ENCODE measurements around the gene CELF2.

CELF2 gene

GRCh38 chr10:11232222-11232961 is 214.7 kb downstream of the CELF2 start:
- no peak for ATAC-seq
- TF ChIP-seq ZNF70 (CRISPR knock-in tag; IDR thresholded peaks at IDR 0.05): no peak
- TF ChIP-seq OSR1 (CRISPR knock-in tag; IDR thresholded peaks at IDR 0.05): no peak
- no peak for TF ChIP-seq ISL1 (CRISPR knock-in tag; IDR thresholded peaks at IDR 0.05)
- no peak for TF ChIP-seq POU6F1 (CRISPR knock-in tag; IDR thresholded peaks at IDR 0.05; ENCODE audit: borderline replicate concordance, low read depth)
- no peak for TF ChIP-seq ARNTL (CRISPR knock-in tag; IDR thresholded peaks at IDR 0.05; ENCODE audit: borderline replicate concordance, low read depth)
- TF ChIP-seq TSHZ2 (CRISPR knock-in tag; IDR thresholded peaks at IDR 0.05): no peak
- TF ChIP-seq PATZ1 (CRISPR knock-in tag; IDR thresholded peaks at IDR 0.05; ENCODE audit: borderline replicate concordance): no peak
- TF ChIP-seq ZC3H10 (CRISPR knock-in tag; IDR thresholded peaks at IDR 0.05): no peak
- TF ChIP-seq ZNF8 (CRISPR knock-in tag; IDR thresholded peaks at IDR 0.05): no peak
- no peak for TF ChIP-seq GLIS3 (CRISPR knock-in tag; IDR thresholded peaks at IDR 0.05)
- no peak for TF ChIP-seq RARB (CRISPR knock-in tag; IDR thresholded peaks at IDR 0.05)
- TF ChIP-seq ZNF565 (CRISPR knock-in tag; conservative IDR thresholded peaks at IDR 0.05; ENCODE audit: low read depth): no peak
- no peak for TF ChIP-seq ZFP30 (CRISPR knock-in tag; IDR thresholded peaks at IDR 0.05)

DNA sequence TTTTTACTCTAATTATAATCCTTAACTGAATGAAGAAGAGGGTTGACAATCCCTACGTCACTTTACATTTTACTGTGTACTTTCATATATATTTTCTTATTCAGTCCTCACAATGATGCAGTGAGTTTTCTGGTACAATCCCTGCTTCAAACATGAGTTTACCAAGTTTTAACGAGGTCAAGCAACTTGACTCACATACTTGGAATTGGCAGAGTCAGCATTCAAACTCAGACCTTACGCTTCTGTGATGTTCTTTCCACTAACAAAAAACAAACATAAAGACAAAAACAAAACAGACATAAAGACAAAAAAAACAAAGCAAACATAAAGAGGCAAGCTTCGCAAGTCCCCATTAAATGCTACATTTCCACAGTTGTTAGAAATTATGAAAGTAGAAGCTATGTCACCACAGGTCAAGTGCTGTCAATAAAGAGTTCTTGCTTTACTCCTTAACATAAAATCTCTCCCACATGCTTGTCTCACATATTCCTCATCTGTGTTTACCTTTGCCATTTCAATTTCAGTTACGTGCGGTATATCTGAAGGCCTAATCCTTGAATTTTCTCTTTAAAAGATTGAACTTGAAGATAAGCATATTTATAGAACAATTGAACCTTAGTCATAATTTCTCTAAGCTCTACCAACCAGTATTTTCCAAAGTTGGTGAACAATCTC is 217.3 kb downstream of the CELF2 start:
- no peak for ATAC-seq

DNA sequence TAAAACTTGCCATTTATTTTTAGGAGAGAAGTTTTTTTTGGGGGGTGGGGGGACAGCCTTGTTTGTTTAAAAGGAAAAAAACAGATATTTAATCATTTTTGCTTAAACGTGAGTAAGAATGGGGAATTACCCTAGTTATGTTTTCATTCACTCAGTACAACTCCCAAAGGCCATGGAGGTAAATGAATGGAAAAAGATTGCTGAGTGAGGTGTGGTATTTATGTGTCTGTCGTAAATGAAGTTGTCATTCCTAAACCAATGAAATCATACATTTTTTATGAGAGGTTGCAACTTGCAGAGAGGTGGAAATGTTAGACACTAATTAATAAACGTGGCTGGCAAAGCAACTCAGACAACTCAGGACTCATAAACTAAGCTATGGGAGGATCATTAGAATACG is 218.1 kb downstream of the CELF2 start:
- TF ChIP-seq ISL1 (CRISPR knock-in tag; IDR thresholded peaks at IDR 0.05): no peak
- TF ChIP-seq BACH2 (CRISPR knock-in tag; IDR thresholded peaks at IDR 0.05; ENCODE audit: borderline replicate concordance): no peak
- no peak for TF ChIP-seq CSDC2 (CRISPR knock-in tag; IDR thresholded peaks at IDR 0.05)
- no peak for TF ChIP-seq ZC3H10 (CRISPR knock-in tag; IDR thresholded peaks at IDR 0.05)
- TF ChIP-seq ZFP30 (CRISPR knock-in tag; IDR thresholded peaks at IDR 0.05): no peak
- TF ChIP-seq ZFP3 (CRISPR knock-in tag; IDR thresholded peaks at IDR 0.05): no peak
- TF ChIP-seq ZNF8 (CRISPR knock-in tag; IDR thresholded peaks at IDR 0.05): no peak
- TF ChIP-seq TCF4 (CRISPR knock-in tag; IDR thresholded peaks at IDR 0.05; ENCODE audit: borderline replicate concordance): no peak
- no peak for TF ChIP-seq ESRRG (CRISPR knock-in tag; IDR thresholded peaks at IDR 0.05)
- no peak for TF ChIP-seq RARB (CRISPR knock-in tag; IDR thresholded peaks at IDR 0.05)
- no peak for TF ChIP-seq GLIS3 (CRISPR knock-in tag; IDR thresholded peaks at IDR 0.05)
- no peak for TF ChIP-seq PATZ1 (CRISPR knock-in tag; IDR thresholded peaks at IDR 0.05; ENCODE audit: borderline replicate concordance)
- TF ChIP-seq, protein P1, sequence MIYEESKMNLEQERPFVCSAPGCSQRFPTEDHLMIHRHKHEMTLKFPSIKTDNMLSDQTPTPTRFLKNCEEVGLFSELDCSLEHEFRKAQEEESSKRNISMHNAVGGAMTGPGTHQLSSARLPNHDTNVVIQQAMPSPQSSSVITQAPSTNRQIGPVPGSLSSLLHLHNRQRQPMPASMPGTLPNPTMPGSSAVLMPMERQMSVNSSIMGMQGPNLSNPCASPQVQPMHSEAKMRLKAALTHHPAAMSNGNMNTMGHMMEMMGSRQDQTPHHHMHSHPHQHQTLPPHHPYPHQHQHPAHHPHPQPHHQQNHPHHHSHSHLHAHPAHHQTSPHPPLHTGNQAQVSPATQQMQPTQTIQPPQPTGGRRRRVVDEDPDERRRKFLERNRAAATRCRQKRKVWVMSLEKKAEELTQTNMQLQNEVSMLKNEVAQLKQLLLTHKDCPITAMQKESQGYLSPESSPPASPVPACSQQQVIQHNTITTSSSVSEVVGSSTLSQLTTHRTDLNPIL (CRISPR knock-in tag; IDR thresholded peaks at IDR 0.05; ENCODE audit: low read depth): no peak
- no peak for TF ChIP-seq ZNF565 (CRISPR knock-in tag; conservative IDR thresholded peaks at IDR 0.05; ENCODE audit: low read depth)
- no peak for TF ChIP-seq SNAI2 (CRISPR knock-in tag; IDR thresholded peaks at IDR 0.05)
- ATAC-seq: no peak

More for the DNA sequence above, 217.3 kb downstream of the CELF2 start:
- TF ChIP-seq ZNF565 (CRISPR knock-in tag; conservative IDR thresholded peaks at IDR 0.05; ENCODE audit: low read depth) (no peak), BACH2 (CRISPR knock-in tag; IDR thresholded peaks at IDR 0.05; ENCODE audit: borderline replicate concordance) (no peak), GLIS3 (CRISPR knock-in tag; IDR thresholded peaks at IDR 0.05) (no peak), TOX (CRISPR knock-in tag; IDR thresholded peaks at IDR 0.05; ENCODE audit: borderline replicate concordance) (no peak), ZFP30 (CRISPR knock-in tag; IDR thresholded peaks at IDR 0.05) (no peak), ZNF8 (CRISPR knock-in tag; IDR thresholded peaks at IDR 0.05) (no peak), OSR1 (CRISPR knock-in tag; IDR thresholded peaks at IDR 0.05) (no peak), ARNTL (CRISPR knock-in tag; IDR thresholded peaks at IDR 0.05; ENCODE audit: borderline replicate concordance, low read depth) (no peak)

All from SK-N-SH treated with all-trans-retinoic acid at 6 μM for 48 hours (cell line).